Aorta (tissue), 5 donors: Measurements from ENCODE around the gene CYLD. TPM values are rescaled to one million over a fixed set of nuclear protein-coding genes. Genes with fewer than 3 reads are reported as not detected.

ENCODE experiments used
- ATAC-seq: fragments of 200-7000 bp; cut with Tn5 transposase; one replicate; pipeline ENCODE4 v1.9.1; 2022; ENCODE audit warnings: moderate library complexity; ENCODE audit not compliant: low FRiP score
- DNase-seq, 2 donors: peaks; one replicate each; pipeline ENCODE4 v3.0.0-alpha.2; 2020
- H3K27ac ChIP-seq, 2 donors: one replicate each; pipeline ENCODE4 v1.5.1; 2013; ENCODE audit warnings: low read length in 2 of 2, mild to moderate bottlenecking in 2 of 2, moderate library complexity in 2 of 2, control low read depth in 1 of 2, inconsistent platforms in 1 of 2, low read depth in 1 of 2
- H3K27me3 ChIP-seq, 2 donors: one replicate each; pipeline ENCODE4 v1.6.1; 2013; ENCODE audit warnings: control low read depth in 1 of 2, low read length in 1 of 2, mild to moderate bottlenecking in 1 of 2, moderate library complexity in 1 of 2; ENCODE audit not compliant: insufficient read depth in 2 of 2, control insufficient read depth in 1 of 2
- H3K36me3 ChIP-seq, 2 donors: one replicate each; pipeline ENCODE4 v1.6.1; 2013; ENCODE audit warnings: control low read depth in 1 of 2, low read length in 1 of 2, mild to moderate bottlenecking in 1 of 2; ENCODE audit not compliant: insufficient read depth in 2 of 2, control insufficient read depth in 1 of 2
- H3K4me1 ChIP-seq, 2 donors: one replicate each; pipeline ENCODE4 v1.6.1; 2013; ENCODE audit warnings: low read length in 2 of 2, control low read depth in 1 of 2, mild to moderate bottlenecking in 1 of 2, moderate library complexity in 1 of 2; ENCODE audit not compliant: insufficient read depth in 2 of 2, control insufficient read depth in 1 of 2
- H3K4me3 ChIP-seq, 2 donors: one replicate each; pipeline ENCODE4 v1.5.1; 2013; ENCODE audit warnings: low read length in 2 of 2, control low read depth in 1 of 2, mild to moderate bottlenecking in 1 of 2
- H3K9me3 ChIP-seq: one replicate; pipeline ENCODE4 v1.6.1; 2013; ENCODE audit warnings: mild to moderate bottlenecking, low read length; ENCODE audit not compliant: control insufficient read depth
- WGBS, 2 donors: extraction: QIAGEN DNeasy Blood & Tissue Kit; methylation state at CpG; one replicate each; pipeline ENCODE4 v1.1.7; 2013; 5-methylcytosine and 5-hydroxymethylcytosine counted together
- intact Hi-C, 2 donors: fragments of 100-400 bp; cut with DNase I; formaldehyde crosslinking; loops; one replicate each; pipeline versions ENCODE4 v1.14.2 to v1.15.0; 2022
- polyA plus RNA-seq, 2 donors: library from polyadenylated mRNA; stranded (reverse); fragments of 200-250 nt; gene quantifications; one replicate each; pipeline ENCODE4 v1.2.3, GENCODE V29; 2013
- total RNA-seq, 2 donors: library from RNA; stranded (reverse); fragmentation: NEBNext Ultra II Directional; extraction: Animal tissue kit (Norgen Biotek cat#: 25700); gene quantifications; one replicate each; pipeline ENCODE4 v1.2.1, GENCODE V29; 2021
- donor health status: healthy with polysubstance abuse.
- donor health status: Bipolar disorder and iron deficiency.
- donor health status: DM: no; HTN: no; CAD: no.
- donor health status: DM: no; HTN: no; CAD: no.
- donor health status: DM: yes; HTN: yes; CAD: no.

The CYLD gene
- total and polyA plus RNA-seq, 4 donors, result 15.8 to 65.1 (median 42.7) TPM

- Histone ChIP-seq H3K4me3 (no peak overlapping the region), H3K27ac (peak overlapping the region; percentile 9 to 67), H3K9me3 (no peaks in the 10 kb centered on the region), H3K27me3 (no peaks in the 10 kb centered on the region), H3K4me1 (no peaks in the 10 kb centered on the region), H3K36me3 (peaks cover 0 to 2% of the 10 kb centered on the region in 2 donors)
- DNase-seq (no peak), ATAC-seq (peak; percentile 62)
- intact Hi-C loops, result no loop called here
- 28 to 33% methylated on average over 10 of the region's 10 CpGs for WGBS, 2 donors
Measured at GRCh38 chr16:50731989-50732832, 9.7 kb upstream of the CYLD start.

- Histone ChIP-seq H3K4me3 (no peak overlapping the region), H3K9me3 (no peaks in the 10 kb centered on the region), H3K27ac (no peak overlapping the region), H3K36me3 (peaks cover 0 to 2% of the 10 kb centered on the region in 2 donors), H3K4me1 (no peaks in the 10 kb centered on the region), H3K27me3 (no peaks in the 10 kb centered on the region)
- 92 to 93% methylated on average over 7 of the region's 7 CpGs for WGBS, 2 donors
- intact Hi-C loops, result no loop called here
- DNase-seq, result no peak
- ATAC-seq, result no peak
Measured at GRCh38 chr16:50733468-50733867, 8.4 kb upstream of the CYLD start.

DNA sequence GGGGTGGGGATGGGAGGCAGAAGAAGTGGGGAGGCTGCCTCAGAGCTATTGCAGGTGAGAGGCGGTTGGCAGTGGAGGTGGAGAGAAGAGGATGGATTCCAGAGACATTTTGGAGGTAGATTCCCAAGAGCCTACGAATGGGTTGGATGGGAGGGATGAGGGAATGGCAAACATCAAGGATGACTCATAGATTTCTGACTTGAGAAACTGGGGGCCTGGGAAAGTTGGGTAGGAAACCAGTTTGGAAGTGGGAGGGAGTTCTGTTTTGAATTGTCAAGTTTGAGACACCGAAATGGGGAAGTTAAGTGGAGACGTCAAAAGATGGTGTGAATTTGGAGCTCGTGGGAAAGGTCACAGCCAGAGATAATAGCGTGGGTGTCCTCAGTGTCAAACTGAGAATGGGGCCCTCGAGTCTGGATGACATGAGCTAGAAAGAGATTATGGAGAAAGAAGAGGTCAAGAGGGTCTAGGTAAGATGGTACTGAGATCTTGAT is 6.2 kb upstream of the CYLD start:
- peaks cover 0 to 2% of the 10 kb centered on the region in 2 donors for H3K36me3 ChIP-seq
- WGBS, 2 donors, result 84 to 85% methylated on average over 7 of the region's 7 CpGs
- intact Hi-C loops, result no loop called here
- H3K9me3 ChIP-seq, result no peaks in the 10 kb centered on the region
- DNase-seq (no peak), ATAC-seq (no peak)
- no peaks in the 10 kb centered on the region for H3K27me3 ChIP-seq
- no peaks in the 10 kb centered on the region for H3K4me1 ChIP-seq
- no peak overlapping the region for H3K4me3 ChIP-seq
- no peak overlapping the region for H3K27ac ChIP-seq

- Histone ChIP-seq H3K27ac (no peak overlapping the region), H3K4me3 (no peak overlapping the region), H3K36me3 (peaks cover 0 to 2% of the 10 kb centered on the region in 2 donors), H3K4me1 (no peaks in the 10 kb centered on the region), H3K9me3 (no peaks in the 10 kb centered on the region), H3K27me3 (no peaks in the 10 kb centered on the region)
- intact Hi-C loops, result no loop called here
- 89 to 91% methylated on average over 9 of the region's 9 CpGs for WGBS, 2 donors
- DNase-seq (no peak), ATAC-seq (no peak)
Measured at GRCh38 chr16:50736448-50736847, 5.4 kb upstream of the CYLD start.

- intact Hi-C loops, result no loop called here
- Histone ChIP-seq H3K27me3 (no peaks in the 10 kb centered on the region), H3K9me3 (no peaks in the 10 kb centered on the region), H3K4me1 (no peaks in the 10 kb centered on the region), H3K27ac (no peak overlapping the region), H3K4me3 (no peak overlapping the region), H3K36me3 (peaks cover 0 to 2% of the 10 kb centered on the region in 2 donors)
- WGBS, 2 donors, result 88 to 94% methylated on average over 1 of the region's 1 CpG
- ATAC-seq, result no peak
- DNase-seq, result no peak
Measured at GRCh38 chr16:50737420-50737959, 4.4 kb upstream of the CYLD start.

GRCh38 chr16:50739031-50739430 is 2.9 kb upstream of the CYLD start:
- ATAC-seq (no peak), DNase-seq (no peak)
- Histone ChIP-seq H3K4me3 (no peak overlapping the region), H3K27ac (no peak overlapping the region), H3K27me3 (no peaks in the 10 kb centered on the region), H3K36me3 (peaks cover 0 to 2% of the 10 kb centered on the region in 2 donors), H3K4me1 (no peaks in the 10 kb centered on the region), H3K9me3 (no peaks in the 10 kb centered on the region)
- intact Hi-C loops, result no loop called here
- WGBS, 2 donors, result 95 to 99% methylated on average over 1 of the region's 1 CpG

- WGBS, 2 donors, result 80 to 87% methylated on average over 1 of the region's 1 CpG
- ATAC-seq (no peak), DNase-seq (no peak)
- Histone ChIP-seq H3K36me3 (peaks cover 0 to 2% of the 10 kb centered on the region in 2 donors), H3K9me3 (no peaks in the 10 kb centered on the region), H3K27me3 (no peaks in the 10 kb centered on the region), H3K27ac (no peak overlapping the region), H3K4me1 (no peaks in the 10 kb centered on the region), H3K4me3 (no peak overlapping the region)
- intact Hi-C loops, result loop anchor here in 1 of 2 donors (5.0 to 10.0 kb wide), 2 partner anchors 43 to 366 kb away; no protein-coding TSS in a partner anchor
Measured at GRCh38 chr16:50740736-50741135, 1.1 kb upstream of the CYLD start.

GRCh38 chr16:50741225-50741780 is 583 bp upstream of the CYLD start:
- WGBS, 2 donors, result 2% methylated on average over 21 of the region's 21 CpGs
- ATAC-seq (no peak), DNase-seq (peak in 1 of 2 donors; percentile 52)
- no peaks in the 10 kb centered on the region for H3K27me3 ChIP-seq
- peaks cover 0 to 2% of the 10 kb centered on the region in 2 donors for H3K36me3 ChIP-seq
- H3K9me3 ChIP-seq, result no peaks in the 10 kb centered on the region
- H3K27ac ChIP-seq, result peak overlapping the region in 1 of 2 donors; percentile 49
- intact Hi-C loops, result loop anchor here in 1 of 2 donors (5.0 to 10.0 kb wide), 2 partner anchors 44 to 367 kb away; no protein-coding TSS in a partner anchor
- no peaks in the 10 kb centered on the region for H3K4me1 ChIP-seq
- H3K4me3 ChIP-seq, result peak overlapping the region; percentile 18 to 63
